ENCODE measurements around the gene KPNA3.

GRCh38 chr13:49838989-49839388 lies 46.5 kb upstream of the KPNA3 start:
- TF ChIP-seq CTCF (IDR thresholded peaks at IDR 0.05) (no peak), POLR2AphosphoS5 (IDR thresholded peaks at IDR 0.05; ENCODE audit: low read depth, low read length) (no peak), TCF7L2 (IDR thresholded peaks at IDR 0.05; ENCODE audit: low read depth, low read length) (no peak), REST (IDR thresholded peaks at IDR 0.05; ENCODE audit: insufficient read depth in 1 of 2, low read depth in 2 of 2, low read length in 1 of 2) (no peak), SIN3A (IDR thresholded peaks at IDR 0.05; ENCODE audit: borderline replicate concordance, insufficient read depth, low read depth, low read length) (no peak)

Data from Panc1 (cell line).